ENCODE measurements around the gene ZMIZ1.

DNA sequence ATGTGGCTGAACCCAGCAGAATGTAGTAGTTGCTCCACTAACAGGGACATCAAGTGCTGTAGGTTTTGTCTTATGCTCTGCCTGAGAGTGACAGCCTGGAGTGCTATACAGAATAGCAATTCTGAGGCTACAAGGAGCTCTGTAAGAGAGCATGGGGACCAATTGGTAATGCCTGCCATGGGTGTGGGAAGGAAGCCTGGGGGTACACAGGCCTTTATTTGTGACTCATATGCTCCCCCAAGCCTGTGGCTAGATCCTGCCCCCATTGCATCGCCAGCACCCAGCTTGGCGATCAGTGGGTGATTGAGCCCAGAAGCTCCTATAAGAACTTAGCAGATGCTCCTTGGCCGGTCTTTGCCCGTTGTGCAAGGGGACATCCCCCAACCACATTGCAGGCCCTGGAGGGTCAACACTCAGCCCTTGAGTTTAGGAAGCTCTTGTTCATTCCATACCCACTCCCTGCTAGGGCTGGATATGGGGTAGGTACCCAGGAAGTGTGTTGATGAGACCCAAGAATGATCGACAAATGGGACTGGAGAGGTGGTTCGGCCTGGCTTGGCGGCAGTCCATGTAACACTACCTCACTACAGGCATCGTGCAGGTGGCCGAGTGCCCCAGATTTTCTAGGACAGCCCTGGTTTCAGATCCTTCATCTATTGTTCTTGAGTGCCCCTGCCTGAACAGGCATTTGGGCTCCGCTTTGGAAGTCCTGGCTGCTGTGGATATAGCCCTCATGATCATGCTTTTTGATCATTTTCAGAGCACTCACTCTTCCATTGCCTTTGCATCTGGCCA, 37.7 kb downstream of the ZMIZ1 start:
- TF ChIP-seq, protein P1, sequence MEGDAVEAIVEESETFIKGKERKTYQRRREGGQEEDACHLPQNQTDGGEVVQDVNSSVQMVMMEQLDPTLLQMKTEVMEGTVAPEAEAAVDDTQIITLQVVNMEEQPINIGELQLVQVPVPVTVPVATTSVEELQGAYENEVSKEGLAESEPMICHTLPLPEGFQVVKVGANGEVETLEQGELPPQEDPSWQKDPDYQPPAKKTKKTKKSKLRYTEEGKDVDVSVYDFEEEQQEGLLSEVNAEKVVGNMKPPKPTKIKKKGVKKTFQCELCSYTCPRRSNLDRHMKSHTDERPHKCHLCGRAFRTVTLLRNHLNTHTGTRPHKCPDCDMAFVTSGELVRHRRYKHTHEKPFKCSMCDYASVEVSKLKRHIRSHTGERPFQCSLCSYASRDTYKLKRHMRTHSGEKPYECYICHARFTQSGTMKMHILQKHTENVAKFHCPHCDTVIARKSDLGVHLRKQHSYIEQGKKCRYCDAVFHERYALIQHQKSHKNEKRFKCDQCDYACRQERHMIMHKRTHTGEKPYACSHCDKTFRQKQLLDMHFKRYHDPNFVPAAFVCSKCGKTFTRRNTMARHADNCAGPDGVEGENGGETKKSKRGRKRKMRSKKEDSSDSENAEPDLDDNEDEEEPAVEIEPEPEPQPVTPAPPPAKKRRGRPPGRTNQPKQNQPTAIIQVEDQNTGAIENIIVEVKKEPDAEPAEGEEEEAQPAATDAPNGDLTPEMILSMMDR (IDR thresholded peaks at IDR 0.05), result no peak
- TF ChIP-seq POLR2A (IDR thresholded peaks at IDR 0.05) (no peak), EP300 (IDR thresholded peaks at IDR 0.05) (no peak)

Data from suprapubic skin (tissue), 3 donors.